HepG2 (cell line): ENCODE results near the gene ELOVL6. TPM values are rescaled to one million over a fixed set of nuclear protein-coding genes. Genes with fewer than 3 reads are reported as not detected.

Experiments
- ATAC-seq: fragments of 200-7000 bp; cut with Tn5 transposase; 3 replicates; pipeline ENCODE4 v1.9.1; 2020; ENCODE audit warnings: mild to moderate bottlenecking, moderate library complexity
- BruUV-seq: library from RNA; stranded (reverse); fragments of 400-500 nt; replicated peaks from 2 replicates; lab custom pipeline; 2021; lab: Mats Ljungman, UMichigan
- CTCF ChIA-PET: fragments of 300-600 bp; formaldehyde crosslinking; extraction: SDS; loops from one replicate; lab custom pipeline; 2021; ENCODE audit warnings: low total read pairs, inconsistent platforms, low intra/inter-chr PET ratio; lab: Yijun Ruan, JAX
- POLR2A ChIA-PET: fragments of 350-600 bp; sonication (Branson Sonifier 250); formaldehyde crosslinking; loops from one replicate; lab custom pipeline; 2020; ENCODE audit warnings: antibody characterized with exemption, inconsistent platforms; lab: Yijun Ruan, JAX
- DNase-seq: peaks from one replicate; pipeline ENCODE4 v3.0.0-alpha.2; 2015; ENCODE audit warnings: low spot score
- FAIRE-seq: peaks from 3 replicates; lab custom pipeline; 2011; peaks lifted over from hg19 to GRCh38; lab: Jason Lieb, UNC
- H2AFZ ChIP-seq: one replicate; pipeline ENCODE4 v1.6.1; 2011; ENCODE audit warnings: low read length, inconsistent platforms
- H3K27ac ChIP-seq: fragments of 300-600 bp; 3 replicates; pipeline ENCODE4 v1.8.0; 2011; ENCODE audit warnings: mixed run types, mild to moderate bottlenecking, mixed read lengths, low read length, inconsistent platforms; ENCODE audit not compliant: insufficient read depth; ENCODE audit errors: extremely low read length
- H3K27me3 ChIP-seq, 2 experiments: fragments of 200-600 bp in 1 of 2; 2 replicates in 1 of 2; 3 replicates in 1 of 2; pipeline versions ENCODE4 v1.6.0 to v1.8.0; 2011; ENCODE audit warnings: low read length in 2 of 2, mild to moderate bottlenecking in 2 of 2, moderate library complexity in 2 of 2, inconsistent platforms in 1 of 2; ENCODE audit not compliant: insufficient read depth in 2 of 2, control insufficient read depth in 1 of 2
- H3K36me3 ChIP-seq, 2 experiments: fragments of 200-600 bp in 1 of 2; replicated peaks in 1 of 2; 2 replicates in 1 of 2; 3 replicates in 1 of 2; pipeline versions ENCODE4 v1.5.1 to v1.8.0; 2011; ENCODE audit warnings: low read length in 2 of 2, inconsistent platforms in 1 of 2; ENCODE audit not compliant: insufficient read depth in 2 of 2, control insufficient read depth in 1 of 2
- H3K4me1 ChIP-seq: 2 replicates; pipeline ENCODE4 v1.5.1; 2012; ENCODE audit warnings: low read length, inconsistent platforms; ENCODE audit not compliant: insufficient read depth
- H3K4me2 ChIP-seq: 2 replicates; pipeline ENCODE4 v1.6.0; 2011; ENCODE audit warnings: low read depth, low read length, inconsistent platforms
- H3K4me3 ChIP-seq, 3 experiments: fragments of 200-600 bp in 1 of 3; sonication (generic), shearing (Covaris generic) in 1 of 3; replicated peaks in 1 of 3; 2 replicates each; pipeline ENCODE4 v1.5.1; 2011 to 2016; ENCODE audit warnings: low read length in 3 of 3, inconsistent platforms in 2 of 3, low read depth in 2 of 3, mild to moderate bottlenecking in 2 of 3, control low read depth in 1 of 3, mixed read lengths in 1 of 3; ENCODE audit not compliant: insufficient read depth in 1 of 3
- H3K79me2 ChIP-seq: one replicate; pipeline ENCODE4 v1.6.1; 2011; ENCODE audit warnings: low read length, inconsistent platforms; ENCODE audit not compliant: insufficient read depth
- H3K9ac ChIP-seq: 2 replicates; pipeline ENCODE4 v1.6.0; 2011; ENCODE audit warnings: mild to moderate bottlenecking, low read depth, low read length, inconsistent platforms; ENCODE audit not compliant: insufficient read depth
- H3K9me3 ChIP-seq: 2 replicates; pipeline ENCODE4 v1.5.1; 2012; ENCODE audit warnings: mild to moderate bottlenecking, low read length
- H4K20me1 ChIP-seq: 2 replicates; pipeline ENCODE4 v1.6.0; 2011; ENCODE audit warnings: inconsistent platforms, mild to moderate bottlenecking, low read length, moderate library complexity; ENCODE audit not compliant: insufficient read depth
- MAFK ChIP-seq, 2 experiments: IDR thresholded peaks in 1 of 2; conservative IDR thresholded peaks in 1 of 2; 2 replicates each; pipeline ENCODE4 v1.6.1; 2011; ENCODE audit warnings: improper control_type of control experiment in 2 of 2, low read length in 2 of 2
- NFIB ChIP-seq: sonication (generic); formaldehyde crosslinking; IDR thresholded peaks from 2 replicates; pipeline ENCODE4 v1.9.0; 2021; ENCODE audit warnings: missing genetic modification reagents, mild to moderate bottlenecking, borderline replicate concordance
- SP140L ChIP-seq: sonication (generic); formaldehyde crosslinking; IDR thresholded peaks from 2 replicates; pipeline ENCODE4 v1.4.0; 2020; ENCODE audit warnings: missing genetic modification reagents, borderline replicate concordance
- ZNF451 ChIP-seq: sonication (generic); formaldehyde crosslinking; IDR thresholded peaks from 2 replicates; pipeline ENCODE4 v1.5.0; 2020; ENCODE audit warnings: mild to moderate bottlenecking, missing genetic modification reagents
- ZNF570 ChIP-seq: sonication (generic); formaldehyde crosslinking; IDR thresholded peaks from 2 replicates; pipeline ENCODE4 v1.4.0; 2020; ENCODE audit warnings: mild to moderate bottlenecking, missing genetic modification reagents, borderline replicate concordance
- ZNF652 ChIP-seq: IDR thresholded peaks from 2 replicates; pipeline ENCODE4 v1.6.1; 2016; ENCODE audit warnings: low read depth, borderline replicate concordance
- WGBS: methylation state at CpG from one replicate; pipeline ENCODE4 v1.1.6; 2017; ENCODE audit warnings: low lambda C conversion rate; 5-methylcytosine and 5-hydroxymethylcytosine counted together
- in situ Hi-C: cut with HindIII; loops from 2 replicates; pipeline ENCODE4 v1.10.0; 2017; ENCODE audit warnings: low pct_unique_long_range_greater_than_20kb; ENCODE audit not compliant: extremely low pct_ligation_motif_present
- intact Hi-C: fragments of 100-400 bp; cut with micrococcal nuclease; formaldehyde crosslinking; loops from one replicate; pipeline ENCODE4 v1.10.0; 2022; ENCODE audit not compliant: unreplicated experiment
- polyA plus RNA-seq, 8 experiments: library from polyadenylated mRNA; depleted of rRNA in 3 of 8; stranded (reverse) in 7 of 8; unstranded in 1 of 8; fragments of >200 nt; fragmentation: Illumina TruSeq in 4 of 8; extraction: Trizol in 4 of 8; gene quantifications; 2 replicates each; pipeline versions ENCODE4 v1.2.1 to v1.2.3, GENCODE V29; 2011 to 2016; ENCODE audit warnings: low read depth in 4 of 8, missing spikeins in 1 of 8, mixed read lengths in 1 of 8; ENCODE audit not compliant: insufficient read depth in 1 of 8
- total RNA-seq, 5 experiments: library from RNA; depleted of rRNA; stranded (reverse); fragments of >200 nt; fragmentation: Illumina TruSeq; extraction: Trizol; gene quantifications; 2 replicates each; pipeline ENCODE4 v1.2.3, GENCODE V29; 2016; ENCODE audit warnings: low read depth in 1 of 5
- TF ChIP-seq, protein P1 (sequence below): sonication (generic); formaldehyde crosslinking; IDR thresholded peaks from 2 replicates; pipeline ENCODE4 v1.9.0; 2021; ENCODE audit warnings: missing genetic modification reagents, mild to moderate bottlenecking, borderline replicate concordance

The ELOVL6 gene
- total and polyA plus RNA-seq, 2 of the 13 experiments (the other 11 are each of a cell fraction or from before 2014, with no cell fraction given) = 14.1 to 23.2 TPM

- intact Hi-C loops = no loop called here
- FAIRE-seq (no peak), ATAC-seq (no peak), DNase-seq (no peak)
- ChIA-PET POLR2A (no interaction called here), CTCF (no interaction called here)
- Histone ChIP-seq H4K20me1 (no peaks in the 10 kb centered on the region), H3K9me3 (no peaks in the 10 kb centered on the region), H2AFZ (no peak overlapping the region), H3K27ac (no peak overlapping the region), H3K9ac (no peak overlapping the region), H3K27me3 (no peaks in the 10 kb centered on the region), H3K79me2 (no peaks in the 10 kb centered on the region), H3K4me1 (peaks cover 14% of the 10 kb centered on the region), H3K36me3 (peaks cover 0 to 5% of the 10 kb centered on the region in 2 experiments; a peak in 2 of 5 replicates), H3K4me3 (no peak overlapping the region), H3K4me2 (no peak overlapping the region)
- TF ChIP-seq NFIB (CRISPR knock-in tag) = no peak
- TF ChIP-seq, protein P1, sequence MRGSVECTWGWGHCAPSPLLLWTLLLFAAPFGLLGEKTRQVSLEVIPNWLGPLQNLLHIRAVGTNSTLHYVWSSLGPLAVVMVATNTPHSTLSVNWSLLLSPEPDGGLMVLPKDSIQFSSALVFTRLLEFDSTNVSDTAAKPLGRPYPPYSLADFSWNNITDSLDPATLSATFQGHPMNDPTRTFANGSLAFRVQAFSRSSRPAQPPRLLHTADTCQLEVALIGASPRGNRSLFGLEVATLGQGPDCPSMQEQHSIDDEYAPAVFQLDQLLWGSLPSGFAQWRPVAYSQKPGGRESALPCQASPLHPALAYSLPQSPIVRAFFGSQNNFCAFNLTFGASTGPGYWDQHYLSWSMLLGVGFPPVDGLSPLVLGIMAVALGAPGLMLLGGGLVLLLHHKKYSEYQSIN (CRISPR knock-in tag) = no peak
- no peak for TF ChIP-seq ZNF451 (CRISPR knock-in tag)
- no peak for TF ChIP-seq SP140L (CRISPR knock-in tag)
- BruUV-seq = no TSS peak
- WGBS = over 99% methylated on average over 5 of the region's 5 CpGs
- in situ Hi-C loops = no loop called here
Measured at GRCh38 chr4:110046588-110047049, 151.8 kb downstream of the ELOVL6 start.

DNA sequence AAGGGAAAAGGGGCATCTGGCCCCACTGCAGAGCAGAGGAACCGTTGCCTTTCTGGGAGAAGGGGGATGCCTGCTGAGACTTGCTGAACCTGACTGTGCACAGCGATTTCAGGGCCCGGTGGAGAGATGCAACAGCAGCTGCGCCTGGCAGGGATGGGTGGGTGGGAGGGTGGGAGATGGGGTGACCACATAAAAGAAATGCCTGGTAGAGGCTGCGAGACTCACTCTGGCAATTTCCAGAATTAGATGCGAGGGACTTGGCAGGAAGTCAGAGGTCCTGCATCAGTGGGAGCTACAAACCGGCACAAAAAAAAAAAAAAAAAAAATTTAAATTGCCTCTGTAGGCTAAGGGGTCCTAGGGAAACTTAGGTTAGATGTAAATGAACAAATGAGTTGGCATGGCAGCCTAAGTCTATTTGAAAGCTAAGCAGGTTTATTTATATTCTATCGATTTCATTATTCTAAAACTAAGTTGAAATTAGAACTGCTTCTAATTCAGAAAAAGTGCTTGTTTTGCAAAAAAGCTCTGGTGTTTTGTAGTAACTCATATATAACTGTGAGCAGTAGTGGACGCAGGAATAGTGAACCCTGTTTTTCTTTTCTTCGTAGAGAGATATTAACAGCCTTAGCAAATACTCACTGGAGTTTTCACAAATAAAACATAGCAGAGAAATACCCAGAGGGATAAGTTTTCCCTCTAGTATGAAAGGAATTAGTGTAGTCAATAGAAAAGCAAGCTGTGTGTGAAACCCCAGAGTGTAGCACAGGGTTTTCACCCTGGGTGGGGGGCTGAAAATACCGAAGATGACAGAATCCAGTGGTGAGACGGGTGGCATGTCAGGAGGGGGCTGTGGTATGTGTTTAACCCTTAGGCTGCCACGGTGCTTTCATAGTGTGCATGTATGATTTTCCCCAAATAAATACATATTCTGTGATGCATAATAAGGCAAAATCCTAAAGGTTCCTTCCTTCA, 155.6 kb downstream of the ELOVL6 start:
- POLR2A ChIA-PET = no interaction called here
- Histone ChIP-seq H3K27ac (no peak overlapping the region), H3K4me1 (peaks cover 22% of the 10 kb centered on the region), H2AFZ (no peak overlapping the region), H3K4me2 (no peak overlapping the region), H3K27me3 (no peaks in the 10 kb centered on the region), H4K20me1 (no peaks in the 10 kb centered on the region), H3K4me3 (no peak overlapping the region), H3K9me3 (no peaks in the 10 kb centered on the region), H3K79me2 (no peaks in the 10 kb centered on the region), H3K9ac (no peak overlapping the region), H3K36me3 (no peaks in the 10 kb centered on the region)
- DNase-seq = no peak
- no TSS peak for BruUV-seq
- in situ Hi-C loops (no loop called here), intact Hi-C loops (no loop called here)
- ATAC-seq = peak; percentile 12
- peak; percentile 70 to 78 for TF ChIP-seq MAFK (conservative IDR thresholded peaks at IDR 0.05 in 1 of 2, IDR thresholded peaks at IDR 0.05 in 1 of 2; ENCODE audit: low read length in 2 of 2)
- TF ChIP-seq ZNF652 = peak; percentile 80
- no peak for TF ChIP-seq ZNF570 (CRISPR knock-in tag)
- CTCF ChIA-PET = no interaction called here
- 68% methylated on average over 13 of the region's 13 CpGs for WGBS
- no peak for FAIRE-seq
